ENCODE measurements around the gene ATF3.

ATF3 gene

GRCh38 chr1:212608392-212608958, at the start of gene ATF3:
Gene ATF3, plus strand, starts transcription at chr1:212608761. Its CDS starts 6,261 bp downstream, at chr1:212615022.
- peak; percentile 94 to 97 for DNase-seq

- DNase-seq, result no peak
Observed at GRCh38 chr1:212559929-212560328, 48.6 kb upstream of the ATF3 start.

GRCh38 chr1:212560933-212561460, 47.6 kb upstream of the ATF3 start:
- no peak for DNase-seq

- DNase-seq, result no peak
Observed at GRCh38 chr1:212561501-212561931, 47.0 kb upstream of the ATF3 start.

- DNase-seq, result no peak
Observed at GRCh38 chr1:212562771-212563170, 45.8 kb upstream of the ATF3 start.

GRCh38 chr1:212565079-212565478, 43.5 kb upstream of the ATF3 start:
- DNase-seq, result no peak

GRCh38 chr1:212565571-212566305, 42.8 kb upstream of the ATF3 start:
- no peak for DNase-seq

GRCh38 chr1:212566522-212567479, 41.8 kb upstream of the ATF3 start:
- DNase-seq, result peak; percentile 66 to 70

GRCh38 chr1:212567638-212568037, 40.9 kb upstream of the ATF3 start:
- no peak for DNase-seq

- no peak for DNase-seq
Observed at GRCh38 chr1:212568978-212569537, 39.5 kb upstream of the ATF3 start.

- no peak for DNase-seq
Observed at GRCh38 chr1:212574732-212575131, 33.8 kb upstream of the ATF3 start.

GRCh38 chr1:212575333-212575732, 33.2 kb upstream of the ATF3 start:
- no peak for DNase-seq

GRCh38 chr1:212578041-212578440, 30.5 kb upstream of the ATF3 start:
- DNase-seq, result no peak

GRCh38 chr1:212581034-212581433, 27.5 kb upstream of the ATF3 start:
- DNase-seq, result no peak

- no peak for DNase-seq
Observed at GRCh38 chr1:212582291-212582690, 26.3 kb upstream of the ATF3 start.

- no peak for DNase-seq
Observed at GRCh38 chr1:212582808-212583615, 25.5 kb upstream of the ATF3 start.

GRCh38 chr1:212583643-212584042, 24.9 kb upstream of the ATF3 start:
- no peak for DNase-seq

GRCh38 chr1:212584092-212584886, 24.3 kb upstream of the ATF3 start:
- no peak for DNase-seq

- no peak for DNase-seq
Observed at GRCh38 chr1:212585210-212585609, 23.4 kb upstream of the ATF3 start.

GRCh38 chr1:212586206-212587015, 22.1 kb upstream of the ATF3 start:
- DNase-seq, result no peak
